MM.1S (cell line): ENCODE results near the gene ITIH6.

Source experiments
- DNase-seq: peaks from one replicate; pipeline ENCODE4 v3.0.0-alpha.2; 2015
- H2AFZ ChIP-seq: fragments of 300-600 bp; sonication (generic); 2 replicates; pipeline ENCODE4 v1.6.0; 2016; ENCODE audit warnings: antibody characterized with exemption, low read length
- H3F3A ChIP-seq: fragments of 300-600 bp; sonication (generic); 2 replicates; pipeline ENCODE4 v1.6.1; 2016; ENCODE audit warnings: mild to moderate bottlenecking, antibody characterized with exemption, low read length, moderate library complexity, mixed read lengths; ENCODE audit not compliant: insufficient read depth
- H3K27ac ChIP-seq: fragments of 300-600 bp; sonication (generic); 2 replicates; pipeline ENCODE4 v1.5.1; 2016; ENCODE audit warnings: mild to moderate bottlenecking, low read length
- H3K27me3 ChIP-seq: fragments of 300-600 bp; sonication (generic); replicated peaks from 2 replicates; pipeline ENCODE4 v1.6.0; 2016; ENCODE audit warnings: low read length; ENCODE audit not compliant: insufficient read depth
- H3K36me3 ChIP-seq: fragments of 300-600 bp; sonication (generic); replicated peaks from 2 replicates; pipeline ENCODE4 v1.6.1; 2016; ENCODE audit warnings: mild to moderate bottlenecking, low read length, mixed read lengths; ENCODE audit not compliant: insufficient read depth
- H3K4me1 ChIP-seq: fragments of 300-600 bp; sonication (generic); 2 replicates; pipeline ENCODE4 v1.6.1; 2016; ENCODE audit warnings: low read length, mixed read lengths
- H3K4me2 ChIP-seq: fragments of 300-600 bp; sonication (generic); 2 replicates; pipeline ENCODE4 v1.6.0; 2016; ENCODE audit warnings: low read depth, low read length
- H3K4me3 ChIP-seq: fragments of 300-600 bp; sonication (generic); 2 replicates; pipeline ENCODE4 v1.5.1; 2016; ENCODE audit warnings: low read length, mixed read lengths
- H3K79me2 ChIP-seq: fragments of 300-600 bp; sonication (generic); 2 replicates; pipeline ENCODE4 v1.6.1; 2016; ENCODE audit warnings: mixed run types, low read length, mixed read lengths
- H3K9ac ChIP-seq: fragments of 300-600 bp; sonication (generic); 2 replicates; pipeline ENCODE4 v1.6.1; 2016; ENCODE audit warnings: low read length, mixed read lengths
- H3K9me2 ChIP-seq: fragments of 300-600 bp; sonication (generic); replicated peaks from 2 replicates; pipeline ENCODE4 v1.6.1; 2016; ENCODE audit warnings: mild to moderate bottlenecking, low read length, mixed read lengths; ENCODE audit not compliant: insufficient read depth
- H3K9me3 ChIP-seq: fragments of 300-600 bp; sonication (generic); replicated peaks from 2 replicates; pipeline ENCODE4 v1.6.1; 2016; ENCODE audit warnings: mild to moderate bottlenecking, low read length, mixed read lengths; ENCODE audit not compliant: insufficient read depth
- H4K20me1 ChIP-seq: fragments of 300-600 bp; sonication (generic); 2 replicates; pipeline ENCODE4 v1.6.1; 2016; ENCODE audit warnings: mild to moderate bottlenecking, low read length, moderate library complexity, mixed read lengths; ENCODE audit not compliant: insufficient read depth
- CTCF ChIP-seq: fragments of 300-600 bp; sonication (generic); IDR thresholded peaks from 2 replicates; pipeline ENCODE4 v1.5.1; 2016; ENCODE audit warnings: antibody characterized with exemption, low read length, mixed read lengths
- EZH2 ChIP-seq: fragments of 300-600 bp; sonication (generic); optimal IDR thresholded peaks from 2 replicates; pipeline ENCODE3; 2017; ENCODE audit warnings: low read depth, mild to moderate bottlenecking, antibody characterized with exemption, low read length, mixed read lengths
- EZH2phosphoT487 ChIP-seq: fragments of 300-600 bp; sonication (generic); IDR thresholded peaks from 2 replicates; pipeline ENCODE4 v1.6.1; 2018; ENCODE audit warnings: antibody characterized with exemption, low read length

The ITIH6 gene

DNA sequence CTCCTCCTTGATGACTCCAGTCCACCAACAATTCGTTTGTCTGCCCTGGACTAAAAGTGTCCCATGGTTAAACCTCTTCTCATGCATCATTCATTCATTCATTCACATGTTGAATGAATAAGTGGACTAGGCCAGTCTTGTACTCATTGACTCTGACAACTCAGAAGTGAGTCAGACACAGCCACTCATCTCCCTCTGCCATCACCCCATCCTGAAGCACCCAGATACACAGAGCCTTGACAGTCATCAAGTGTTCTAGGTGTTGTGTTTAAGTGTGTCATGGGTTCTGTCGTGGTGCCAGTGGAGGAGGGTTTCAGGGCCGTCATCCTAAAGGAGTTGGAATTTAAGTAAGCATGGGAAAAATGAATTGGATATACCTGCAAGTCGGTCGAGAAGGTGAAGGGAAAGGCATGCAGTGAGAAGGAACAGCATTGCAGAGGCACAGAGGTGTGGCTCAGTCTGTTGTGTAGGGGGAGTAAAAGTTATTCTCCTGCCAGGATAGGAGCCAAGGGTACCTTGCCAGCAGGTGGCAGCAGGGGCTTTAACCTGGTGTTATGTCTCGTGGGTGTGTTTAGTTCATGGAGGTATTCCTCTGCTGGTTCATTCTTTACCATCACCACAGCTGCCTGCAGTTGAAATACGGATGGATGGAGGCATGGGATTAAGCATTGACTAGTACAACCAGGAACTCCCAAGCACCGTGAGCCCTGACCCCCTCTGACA is 27.8 kb upstream of the ITIH6 start:
- Histone ChIP-seq H3K27ac (no peak overlapping the region), H3K4me2 (no peak overlapping the region), H3K9me3 (no peaks in the 10 kb centered on the region), H3K4me1 (no peaks in the 10 kb centered on the region), H3K36me3 (no peaks in the 10 kb centered on the region), H3K4me3 (no peak overlapping the region), H3K27me3 (no peaks in the 10 kb centered on the region), H4K20me1 (no peaks in the 10 kb centered on the region), H2AFZ (no peak overlapping the region), H3K9me2 (no peaks in the 10 kb centered on the region), H3F3A (no peaks in the 10 kb centered on the region), H3K79me2 (no peaks in the 10 kb centered on the region), H3K9ac (no peak overlapping the region)
- peak; percentile 8 for DNase-seq
- TF ChIP-seq CTCF (peak; percentile 18; the same call in 1 of the 2 replicates), EZH2 (no peak)

- no peaks in the 10 kb centered on the region for H3K4me1 ChIP-seq
- no peak overlapping the region for H3K4me3 ChIP-seq
- no peaks in the 10 kb centered on the region for H3K9me2 ChIP-seq
- no peak overlapping the region for H2AFZ ChIP-seq
- H3K9me3 ChIP-seq: no peaks in the 10 kb centered on the region
- no peak for TF ChIP-seq EZH2
- no peak for TF ChIP-seq CTCF
- no peak for TF ChIP-seq EZH2phosphoT487
- no peaks in the 10 kb centered on the region for H3F3A ChIP-seq
- no peak overlapping the region for H3K27ac ChIP-seq
- no peak overlapping the region for H3K4me2 ChIP-seq
- no peaks in the 10 kb centered on the region for H3K36me3 ChIP-seq
- H3K9ac ChIP-seq: no peak overlapping the region
- no peaks in the 10 kb centered on the region for H3K27me3 ChIP-seq
- DNase-seq: no peak
- no peaks in the 10 kb centered on the region for H4K20me1 ChIP-seq
- H3K79me2 ChIP-seq: no peaks in the 10 kb centered on the region
These were observed 26.7 kb upstream of the ITIH6 start for GRCh38 chrX:54824722-54825121.

- no peaks in the 10 kb centered on the region for H3F3A ChIP-seq
- DNase-seq: no peak
- no peak for TF ChIP-seq EZH2
- no peak for TF ChIP-seq CTCF
- TF ChIP-seq EZH2phosphoT487: no peak
- no peaks in the 10 kb centered on the region for H3K9me3 ChIP-seq
- no peaks in the 10 kb centered on the region for H3K4me1 ChIP-seq
- no peaks in the 10 kb centered on the region for H3K36me3 ChIP-seq
- no peak overlapping the region for H3K4me3 ChIP-seq
- H2AFZ ChIP-seq: no peak overlapping the region
- H3K9me2 ChIP-seq: no peaks in the 10 kb centered on the region
- no peaks in the 10 kb centered on the region for H4K20me1 ChIP-seq
- H3K9ac ChIP-seq: no peak overlapping the region
- no peaks in the 10 kb centered on the region for H3K27me3 ChIP-seq
- H3K79me2 ChIP-seq: no peaks in the 10 kb centered on the region
- no peak overlapping the region for H3K27ac ChIP-seq
- no peak overlapping the region for H3K4me2 ChIP-seq
These were observed 26.1 kb upstream of the ITIH6 start for GRCh38 chrX:54824195-54824594.
